Measurements from ENCODE around the gene RAG1. TPM values are rescaled to one million over a fixed set of nuclear protein-coding genes. Genes with fewer than 3 reads are reported as not detected.

The RAG1 gene
- total and polyA plus RNA-seq, 4 donors, result 0.08 to 2.3 (median 0.63) TPM

GRCh38 chr11:36581536-36581935 is 13.7 kb downstream of the RAG1 start:
- no peak overlapping the region for H3K9ac ChIP-seq (ENCODE audit: insufficient read depth in 1 of 2, low read length in 2 of 2)
- no peak for TF ChIP-seq CTCF (IDR thresholded peaks at IDR 0.05; ENCODE audit: control extremely low read depth, extremely low read depth)
- H3K4me3 ChIP-seq, result no peak overlapping the region
- no peak overlapping the region for H3K27ac ChIP-seq (ENCODE audit: low read depth in 1 of 2, low read length in 1 of 2)
- no peaks in the 10 kb centered on the region for H3K4me1 ChIP-seq (ENCODE audit: control insufficient read depth in 5 of 5, insufficient read depth in 5 of 5, low read length in 5 of 5)
- peaks cover 0 to 2% (median 0%) of the 10 kb centered on the region in 4 donors for H3K9me3 ChIP-seq (ENCODE audit: control insufficient read depth in 4 of 4, insufficient read depth in 3 of 4, low read length in 3 of 4)
- H3K36me3 ChIP-seq (ENCODE audit: control insufficient read depth in 4 of 4, insufficient read depth in 4 of 4, low read length in 4 of 4), result no peaks in the 10 kb centered on the region
- no peak for ATAC-seq (ENCODE audit: insufficient read depth, low FRiP score)
- H3K27me3 ChIP-seq (ENCODE audit: control insufficient read depth in 3 of 3, insufficient read depth in 3 of 3, low read length in 2 of 3), result no peaks in the 10 kb centered on the region
- no peak for DNase-seq
- 90 to 91% methylated on average over 2 of the region's 2 CpGs for WGBS, 2 donors

GRCh38 chr11:36583667-36584066 is 15.9 kb downstream of the RAG1 start:
- Histone ChIP-seq H3K27me3 (ENCODE audit: control insufficient read depth in 3 of 3, insufficient read depth in 3 of 3, low read length in 2 of 3) (peaks cover 0 to 6% (median 3%) of the 10 kb centered on the region in 3 donors), H3K36me3 (ENCODE audit: control insufficient read depth in 4 of 4, insufficient read depth in 4 of 4, low read length in 4 of 4) (no peaks in the 10 kb centered on the region), H3K27ac (ENCODE audit: low read depth in 1 of 2, low read length in 1 of 2) (no peak overlapping the region), H3K4me3 (no peak overlapping the region), H3K4me1 (ENCODE audit: control insufficient read depth in 5 of 5, insufficient read depth in 5 of 5, low read length in 5 of 5) (no peaks in the 10 kb centered on the region), H3K9ac (ENCODE audit: insufficient read depth in 1 of 2, low read length in 2 of 2) (no peak overlapping the region), H3K9me3 (ENCODE audit: control insufficient read depth in 4 of 4, insufficient read depth in 3 of 4, low read length in 3 of 4) (peaks cover 0 to 2% (median 0%) of the 10 kb centered on the region in 4 donors)
- WGBS, 2 donors, result 68 to 69% methylated on average over 3 of the region's 3 CpGs
- ATAC-seq (ENCODE audit: insufficient read depth, low FRiP score) (no peak), DNase-seq (no peak)
- TF ChIP-seq CTCF (IDR thresholded peaks at IDR 0.05; ENCODE audit: control extremely low read depth, extremely low read depth), result no peak

- no peak overlapping the region for H3K27ac ChIP-seq (ENCODE audit: low read depth in 1 of 2, low read length in 1 of 2)
- H3K4me1 ChIP-seq (ENCODE audit: control insufficient read depth in 5 of 5, insufficient read depth in 5 of 5, low read length in 5 of 5), result no peaks in the 10 kb centered on the region
- H3K9ac ChIP-seq (ENCODE audit: insufficient read depth in 1 of 2, low read length in 2 of 2), result no peak overlapping the region
- peaks cover 0 to 23% (median 22%) of the 10 kb centered on the region in 3 donors for H3K27me3 ChIP-seq (ENCODE audit: control insufficient read depth in 3 of 3, insufficient read depth in 3 of 3, low read length in 2 of 3)
- H3K4me3 ChIP-seq, result no peak overlapping the region
- DNase-seq (no peak), ATAC-seq (ENCODE audit: insufficient read depth, low FRiP score) (no peak)
- no peaks in the 10 kb centered on the region for H3K9me3 ChIP-seq (ENCODE audit: control insufficient read depth in 4 of 4, insufficient read depth in 3 of 4, low read length in 3 of 4)
- no peaks in the 10 kb centered on the region for H3K36me3 ChIP-seq (ENCODE audit: control insufficient read depth in 4 of 4, insufficient read depth in 4 of 4, low read length in 4 of 4)
- no peak for TF ChIP-seq CTCF (IDR thresholded peaks at IDR 0.05; ENCODE audit: control extremely low read depth, extremely low read depth)
These were observed 18.7 kb downstream of the RAG1 start for GRCh38 chr11:36586543-36586942.

GRCh38 chr11:36588099-36588498 is 20.3 kb downstream of the RAG1 start:
- no peak for ATAC-seq (ENCODE audit: insufficient read depth, low FRiP score)
- no peak for TF ChIP-seq CTCF (IDR thresholded peaks at IDR 0.05; ENCODE audit: control extremely low read depth, extremely low read depth)

More at GRCh38 chr11:36588099-36588498, 20.3 kb downstream of the RAG1 start:
- no peak for DNase-seq
- Histone ChIP-seq H3K4me1 (ENCODE audit: control insufficient read depth in 5 of 5, insufficient read depth in 5 of 5, low read length in 5 of 5) (no peaks in the 10 kb centered on the region), H3K4me3 (no peak overlapping the region), H3K36me3 (ENCODE audit: control insufficient read depth in 4 of 4, insufficient read depth in 4 of 4, low read length in 4 of 4) (no peaks in the 10 kb centered on the region), H3K27ac (ENCODE audit: low read depth in 1 of 2, low read length in 1 of 2) (no peak overlapping the region), H3K9ac (ENCODE audit: insufficient read depth in 1 of 2, low read length in 2 of 2) (no peak overlapping the region), H3K27me3 (ENCODE audit: control insufficient read depth in 3 of 3, insufficient read depth in 3 of 3, low read length in 2 of 3) (peaks cover 0 to 26% (median 24%) of the 10 kb centered on the region in 3 donors), H3K9me3 (ENCODE audit: control insufficient read depth in 4 of 4, insufficient read depth in 3 of 4, low read length in 3 of 4) (no peaks in the 10 kb centered on the region)
- 43 to 66% methylated on average over 1 of the region's 1 CpG for WGBS, 2 donors
